HEK293T (cell line): Measurements from ENCODE around the gene ZFP92.

Experiments
- CTCF ChIA-PET: fragments of 350-600 bp; formaldehyde crosslinking; extraction: SDS; loops from one replicate; lab custom pipeline; 2021; ENCODE audit warnings: antibody characterized with exemption, inconsistent platforms; lab: Yijun Ruan, JAX
- POLR2A ChIA-PET: fragments of 350-600 bp; formaldehyde crosslinking; extraction: SDS; loops from one replicate; lab custom pipeline; 2020; ENCODE audit warnings: antibody characterized with exemption, inconsistent platforms; lab: Yijun Ruan, JAX
- DNase-seq: peaks from one replicate; pipeline ENCODE4 v3.0.0; 2012; ENCODE audit warnings: mixed read lengths; ENCODE audit errors: extremely low spot score
- ARNT ChIP-seq: fragments of 450-650 bp; IDR thresholded peaks from 2 replicates; pipeline ENCODE4 v1.6.1; 2017; ENCODE audit warnings: mild to moderate bottlenecking
- BHLHE40 ChIP-seq: fragments of 450-650 bp; IDR thresholded peaks from 2 replicates; pipeline ENCODE4 v1.6.1; 2016; ENCODE audit warnings: mild to moderate bottlenecking, moderate library complexity, borderline replicate concordance
- CTBP1 ChIP-seq: fragments of 450-650 bp; IDR thresholded peaks from 2 replicates; pipeline ENCODE4 v1.6.1; 2016; ENCODE audit warnings: borderline replicate concordance
- ELF4 ChIP-seq: fragments of 450-650 bp; IDR thresholded peaks from 2 replicates; pipeline ENCODE4 v1.6.1; 2017; ENCODE audit warnings: antibody characterized with exemption
- FOXA1 ChIP-seq: fragments of 450-650 bp; IDR thresholded peaks from 2 replicates; pipeline ENCODE4 v1.6.1; 2016; ENCODE audit warnings: mild to moderate bottlenecking
- FOXK2 ChIP-seq: fragments of 450-650 bp; IDR thresholded peaks from 2 replicates; pipeline ENCODE4 v1.6.1; 2016; ENCODE audit warnings: mild to moderate bottlenecking
- FOXM1 ChIP-seq: fragments of 450-650 bp; IDR thresholded peaks from 2 replicates; pipeline ENCODE4 v1.6.1; 2017; ENCODE audit warnings: mild to moderate bottlenecking, borderline replicate concordance
- HDGF ChIP-seq: fragments of 450-650 bp; IDR thresholded peaks from 2 replicates; pipeline ENCODE4 v1.6.1; 2017; ENCODE audit warnings: antibody characterized with exemption, borderline replicate concordance
- L3MBTL2 ChIP-seq: fragments of 450-650 bp; conservative IDR thresholded peaks from 2 replicates; pipeline ENCODE4 v1.6.1; 2016; ENCODE audit warnings: mild to moderate bottlenecking
- LEF1 ChIP-seq: fragments of 450-650 bp; IDR thresholded peaks from 2 replicates; pipeline ENCODE4 v1.6.1; 2017; ENCODE audit warnings: mild to moderate bottlenecking, borderline replicate concordance
- NFRKB ChIP-seq: fragments of 450-650 bp; IDR thresholded peaks from 2 replicates; pipeline ENCODE4 v1.6.1; 2016; ENCODE audit warnings: mild to moderate bottlenecking, moderate library complexity
- PKNOX1 ChIP-seq: fragments of 450-650 bp; IDR thresholded peaks from 2 replicates; pipeline ENCODE4 v1.6.1; 2016
- SP1 ChIP-seq: fragments of 450-650 bp; IDR thresholded peaks from 2 replicates; pipeline ENCODE4 v1.6.1; 2017
- SUZ12 ChIP-seq: fragments of 450-650 bp; IDR thresholded peaks from 2 replicates; pipeline ENCODE4 v1.6.1; 2016; ENCODE audit warnings: mild to moderate bottlenecking
- TARDBP ChIP-seq: fragments of 450-650 bp; IDR thresholded peaks from 2 replicates; pipeline ENCODE4 v1.6.1; 2016
- ZNF384 ChIP-seq: fragments of 450-650 bp; IDR thresholded peaks from 2 replicates; pipeline ENCODE4 v1.6.1; 2016

ZFP92 gene

GRCh38 chrX:153411255-153411987, at the start of gene ZFP92:
TSS of gene ZFP92 (plus strand) at chrX:153411472. CDS start at chrX:153418323, 6,851 bp downstream.
- ChIA-PET CTCF (no interaction called here), POLR2A (no interaction called here)
- no peak for DNase-seq
- TF ChIP-seq SP1 (no peak), L3MBTL2 (no peak), BHLHE40 (no peak), FOXK2 (no peak), LEF1 (no peak), SUZ12 (no peak), ARNT (no peak), TARDBP (no peak), CTBP1 (no peak), NFRKB (no peak), FOXA1 (no peak), ZNF384 (no peak), PKNOX1 (no peak), ELF4 (no peak), FOXM1 (no peak), HDGF (no peak)

GRCh38 chrX:153361781-153362397, 49.4 kb upstream of the ZFP92 start:
- no peak for DNase-seq
- CTCF ChIA-PET = no interaction called here
- POLR2A ChIA-PET = no interaction called here
- TF ChIP-seq HDGF (no peak), L3MBTL2 (0 out of 2 replicates have a peak, but pooled peaks have one; percentile 17)

GRCh38 chrX:153365670-153366069, 45.6 kb upstream of the ZFP92 start:
- ChIA-PET CTCF (no interaction called here), POLR2A (no interaction called here)
- no peak for DNase-seq
- TF ChIP-seq TARDBP (no peak), CTBP1 (no peak), ARNT (no peak), SUZ12 (no peak), BHLHE40 (no peak)

- CTCF ChIA-PET = no interaction called here
- no peak for DNase-seq
- TF ChIP-seq L3MBTL2 (no peak), NFRKB (no peak), CTBP1 (no peak), FOXA1 (no peak), HDGF (no peak), SP1 (no peak), ARNT (no peak), SUZ12 (no peak), ELF4 (no peak), PKNOX1 (no peak), ZNF384 (no peak), BHLHE40 (no peak), TARDBP (no peak), FOXK2 (no peak), LEF1 (no peak), FOXM1 (no peak)
- POLR2A ChIA-PET = no interaction called here
These were observed 45.2 kb upstream of the ZFP92 start for GRCh38 chrX:153366119-153366518.

GRCh38 chrX:153366878-153367538, 44.3 kb upstream of the ZFP92 start:
- TF ChIP-seq FOXA1 (no peak), ZNF384 (no peak), FOXK2 (no peak), ELF4 (no peak), CTBP1 (no peak), BHLHE40 (no peak), NFRKB (no peak), L3MBTL2 (no peak), SP1 (no peak), PKNOX1 (no peak), SUZ12 (no peak), ARNT (no peak), TARDBP (no peak), FOXM1 (no peak), HDGF (no peak), LEF1 (no peak)
- ChIA-PET CTCF (no interaction called here), POLR2A (no interaction called here)
- no peak for DNase-seq
